Transverse colon (tissue), 3 donors: ENCODE results near the gene ERMP1.

ENCODE experiments used
- POLR2A ChIP-seq: fragments of 450-650 bp; IDR thresholded peaks from one replicate; pipeline ENCODE4 v1.6.1; 2016; ENCODE audit warnings: antibody characterized with exemption, mild to moderate bottlenecking, moderate library complexity
- TF ChIP-seq, protein P1 (sequence below), 5 experiments: fragments of 200-600 bp in 3 of 5; fragments of 450-650 bp in 2 of 5; sonication (generic) in 3 of 5; IDR thresholded peaks; 1 replicate in 2 of 5; 2 replicates in 3 of 5; pipeline ENCODE4 v1.5.1; 2016 to 2017; ENCODE audit warnings: antibody characterized with exemption in 5 of 5, inconsistent platforms in 3 of 5, mild to moderate bottlenecking in 2 of 5, moderate library complexity in 1 of 5

DNA sequence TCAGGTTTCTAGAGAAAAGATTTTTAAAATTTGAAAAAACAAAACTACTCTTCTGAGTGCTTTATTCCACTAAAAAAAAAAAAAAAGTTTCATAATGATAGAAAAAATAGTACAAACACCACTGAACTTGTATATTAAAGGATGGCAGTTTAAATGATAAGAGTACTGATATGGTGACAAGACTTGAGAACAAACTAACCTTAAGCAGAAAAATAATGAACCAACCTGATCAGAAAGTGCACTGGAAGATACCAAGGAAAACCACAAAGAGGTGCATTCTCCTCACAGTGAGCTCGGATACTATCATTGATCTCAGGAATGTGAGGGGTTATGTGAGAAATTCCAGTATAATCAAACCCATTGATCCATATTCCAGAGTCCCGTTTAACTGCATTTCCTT is 34.3 kb downstream of the ERMP1 start:
- TF ChIP-seq, protein P1, sequence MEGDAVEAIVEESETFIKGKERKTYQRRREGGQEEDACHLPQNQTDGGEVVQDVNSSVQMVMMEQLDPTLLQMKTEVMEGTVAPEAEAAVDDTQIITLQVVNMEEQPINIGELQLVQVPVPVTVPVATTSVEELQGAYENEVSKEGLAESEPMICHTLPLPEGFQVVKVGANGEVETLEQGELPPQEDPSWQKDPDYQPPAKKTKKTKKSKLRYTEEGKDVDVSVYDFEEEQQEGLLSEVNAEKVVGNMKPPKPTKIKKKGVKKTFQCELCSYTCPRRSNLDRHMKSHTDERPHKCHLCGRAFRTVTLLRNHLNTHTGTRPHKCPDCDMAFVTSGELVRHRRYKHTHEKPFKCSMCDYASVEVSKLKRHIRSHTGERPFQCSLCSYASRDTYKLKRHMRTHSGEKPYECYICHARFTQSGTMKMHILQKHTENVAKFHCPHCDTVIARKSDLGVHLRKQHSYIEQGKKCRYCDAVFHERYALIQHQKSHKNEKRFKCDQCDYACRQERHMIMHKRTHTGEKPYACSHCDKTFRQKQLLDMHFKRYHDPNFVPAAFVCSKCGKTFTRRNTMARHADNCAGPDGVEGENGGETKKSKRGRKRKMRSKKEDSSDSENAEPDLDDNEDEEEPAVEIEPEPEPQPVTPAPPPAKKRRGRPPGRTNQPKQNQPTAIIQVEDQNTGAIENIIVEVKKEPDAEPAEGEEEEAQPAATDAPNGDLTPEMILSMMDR (IDR thresholded peaks at IDR 0.05): no peak
- no peak for TF ChIP-seq POLR2A
